ENCODE data around the gene MAP1LC3B2. TPM values are rescaled to one million over a fixed set of nuclear protein-coding genes. Genes with fewer than 3 reads are reported as not detected.

Gene MAP1LC3B2
- total and polyA plus RNA-seq, 2 of the 8 experiments (the other 6 are each of a cell fraction or from before 2014, with no cell fraction given): 0.39 to 1.5 TPM

DNA sequence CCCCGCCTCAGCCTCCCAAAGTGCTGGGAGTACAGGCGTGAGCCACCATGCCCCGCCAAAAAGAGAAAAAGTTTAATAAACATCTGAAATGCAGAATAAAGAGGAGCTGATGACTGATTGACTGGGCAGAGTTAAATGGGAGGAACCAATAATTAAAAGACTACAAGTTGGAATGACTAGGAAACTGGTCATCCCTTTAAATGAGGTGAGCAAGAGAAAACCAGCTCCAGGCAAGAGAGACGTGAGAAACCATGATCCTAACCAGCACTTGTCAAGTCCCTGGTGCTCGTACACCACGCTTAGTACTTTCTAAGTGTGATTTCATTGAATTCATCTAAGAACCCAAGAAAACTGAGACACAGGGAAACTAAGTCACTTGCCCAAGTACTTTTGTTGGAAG lies 47.9 kb downstream of the MAP1LC3B2 start (continued):
- TF ChIP-seq KDM5A (IDR thresholded peaks at IDR 0.05; ENCODE audit: low read length) (no peak), NRF1 (IDR thresholded peaks at IDR 0.05; ENCODE audit: low read depth, low read length) (no peak), CHD2 (IDR thresholded peaks at IDR 0.05; ENCODE audit: low read length) (no peak), CHD1 (IDR thresholded peaks at IDR 0.05; ENCODE audit: low read depth, low read length) (no peak), EGR1 (IDR thresholded peaks at IDR 0.05; ENCODE audit: borderline replicate concordance, low read depth, low read length) (no peak)

Measured in H1 (cell line).